HepG2 (cell line): ENCODE data around the gene HSD17B11.

Experiments
- CTCF ChIP-seq: sonication (generic); formaldehyde crosslinking; IDR thresholded peaks from 2 replicates; pipeline ENCODE4 v1.5.0; 2020; ENCODE audit warnings: mild to moderate bottlenecking, missing genetic modification reagents, moderate library complexity
- GZF1 ChIP-seq: sonication (generic); formaldehyde crosslinking; IDR thresholded peaks from 2 replicates; pipeline ENCODE4 v1.5.1; 2020; ENCODE audit warnings: mild to moderate bottlenecking, missing genetic modification reagents
- NAIF1 ChIP-seq: sonication (generic); formaldehyde crosslinking; IDR thresholded peaks from 2 replicates; pipeline ENCODE4 v1.5.0; 2020; ENCODE audit warnings: mild to moderate bottlenecking, missing genetic modification reagents, borderline replicate concordance
- NR2F2 ChIP-seq: IDR thresholded peaks from 2 replicates; pipeline ENCODE4 v1.6.1; 2012; ENCODE audit warnings: low read depth, inconsistent platforms, borderline replicate concordance
- POLR2A ChIP-seq, 2 experiments: IDR thresholded peaks; 2 replicates each; pipeline ENCODE4 v1.6.1; 2011; ENCODE audit warnings: low read depth in 2 of 2, low read length in 2 of 2, mild to moderate bottlenecking in 1 of 2, moderate library complexity in 1 of 2; ENCODE audit not compliant: insufficient read depth in 1 of 2
- ZFP36 ChIP-seq: fragments of 150-350 bp; IDR thresholded peaks from 2 replicates; pipeline ENCODE4 v1.6.1; 2018; ENCODE audit warnings: borderline replicate concordance, low read length, low read depth; ENCODE audit not compliant: partially characterized antibody
- ZNF138 ChIP-seq: sonication (generic); formaldehyde crosslinking; IDR thresholded peaks from 2 replicates; pipeline ENCODE4 v1.5.0; 2020; ENCODE audit warnings: mild to moderate bottlenecking, low read depth, missing genetic modification reagents
- ZNF335 ChIP-seq: sonication (generic); formaldehyde crosslinking; IDR thresholded peaks from 2 replicates; pipeline ENCODE4 v1.4.0; 2020; ENCODE audit warnings: missing genetic modification reagents
- TF ChIP-seq, protein P1 (sequence below): sonication (generic); formaldehyde crosslinking; IDR thresholded peaks from 2 replicates; pipeline ENCODE4 v1.4.0; 2020; ENCODE audit warnings: missing genetic modification reagents

DNA sequence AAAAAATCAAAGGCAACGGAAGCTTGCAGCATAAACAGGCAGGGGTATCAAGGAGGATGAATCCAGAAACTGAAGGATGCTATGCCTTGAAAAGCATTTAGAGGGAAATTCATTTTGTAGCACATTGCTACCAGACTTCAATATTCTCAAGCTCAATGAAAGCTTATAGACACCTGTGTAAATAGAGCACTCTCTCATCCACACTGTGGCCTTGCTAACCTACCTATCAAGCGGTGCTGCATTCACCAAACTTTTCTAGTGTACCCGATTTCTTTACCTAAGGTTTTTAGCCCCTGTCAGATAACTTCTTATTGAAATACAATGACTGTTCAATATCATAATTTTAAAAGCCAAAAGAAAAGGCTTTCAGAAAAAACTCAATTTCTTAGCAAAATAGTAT, 48.1 kb downstream of the HSD17B11 start:
- TF ChIP-seq POLR2A (IDR thresholded peaks at IDR 0.05; ENCODE audit: insufficient read depth in 1 of 2, low read depth in 2 of 2, low read length in 2 of 2) (no peak), ZNF138 (no peak), ZNF335 (CRISPR knock-in tag) (no peak), CTCF (CRISPR knock-in tag) (no peak), NR2F2 (no peak), ZFP36 (no peak), NAIF1 (CRISPR knock-in tag) (no peak), GZF1 (CRISPR knock-in tag) (no peak)
- TF ChIP-seq, protein P1, sequence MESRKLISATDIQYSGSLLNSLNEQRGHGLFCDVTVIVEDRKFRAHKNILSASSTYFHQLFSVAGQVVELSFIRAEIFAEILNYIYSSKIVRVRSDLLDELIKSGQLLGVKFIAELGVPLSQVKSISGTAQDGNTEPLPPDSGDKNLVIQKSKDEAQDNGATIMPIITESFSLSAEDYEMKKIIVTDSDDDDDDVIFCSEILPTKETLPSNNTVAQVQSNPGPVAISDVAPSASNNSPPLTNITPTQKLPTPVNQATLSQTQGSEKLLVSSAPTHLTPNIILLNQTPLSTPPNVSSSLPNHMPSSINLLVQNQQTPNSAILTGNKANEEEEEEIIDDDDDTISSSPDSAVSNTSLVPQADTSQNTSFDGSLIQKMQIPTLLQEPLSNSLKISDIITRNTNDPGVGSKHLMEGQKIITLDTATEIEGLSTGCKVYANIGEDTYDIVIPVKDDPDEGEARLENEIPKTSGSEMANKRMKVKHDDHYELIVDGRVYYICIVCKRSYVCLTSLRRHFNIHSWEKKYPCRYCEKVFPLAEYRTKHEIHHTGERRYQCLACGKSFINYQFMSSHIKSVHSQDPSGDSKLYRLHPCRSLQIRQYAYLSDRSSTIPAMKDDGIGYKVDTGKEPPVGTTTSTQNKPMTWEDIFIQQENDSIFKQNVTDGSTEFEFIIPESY = no peak
